Gastrocnemius medialis (tissue), 4 donors: ENCODE measurements around the gene PRX.

Experiments
- POLR2A ChIP-seq, 2 donors: fragments of 450-650 bp; IDR thresholded peaks; one replicate each; pipeline ENCODE4 v1.6.1; 2017; ENCODE audit warnings: antibody characterized with exemption in 2 of 2, mild to moderate bottlenecking in 2 of 2, moderate library complexity in 2 of 2
- TF ChIP-seq, protein P1 (sequence below), 5 experiments: fragments of 450-650 bp in 3 of 5; fragments of 200-600 bp in 2 of 5; sonication (generic) in 2 of 5; IDR thresholded peaks in 4 of 5; conservative IDR thresholded peaks in 1 of 5; 1 replicate in 4 of 5; 2 replicates in 1 of 5; pipeline ENCODE4 v1.5.1; 2016 to 2019; ENCODE audit warnings: antibody characterized with exemption in 5 of 5, mild to moderate bottlenecking in 3 of 5, moderate library complexity in 3 of 5

DNA sequence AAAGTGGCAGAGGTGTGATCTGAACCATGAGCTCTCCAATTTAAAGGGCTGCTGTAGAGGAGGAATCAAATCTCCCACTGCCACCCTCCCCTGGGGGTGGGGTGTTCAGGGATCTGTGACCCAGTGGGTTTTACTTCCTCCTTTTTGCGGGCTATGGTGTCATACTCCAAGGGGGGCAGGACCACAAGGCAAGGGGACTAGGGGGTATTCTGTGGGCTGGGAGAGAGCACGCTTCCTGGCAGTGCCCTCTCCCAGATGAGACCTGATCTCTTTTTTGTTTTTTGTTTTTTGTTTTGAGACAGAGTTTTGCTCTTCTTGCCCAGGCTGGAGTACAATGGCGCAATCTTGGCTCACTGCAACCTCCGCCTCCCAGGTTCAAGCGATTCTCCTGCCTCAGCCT lies 54.4 kb downstream of the PRX start:
- TF ChIP-seq POLR2A (IDR thresholded peaks at IDR 0.05) = no peak
- TF ChIP-seq, protein P1, sequence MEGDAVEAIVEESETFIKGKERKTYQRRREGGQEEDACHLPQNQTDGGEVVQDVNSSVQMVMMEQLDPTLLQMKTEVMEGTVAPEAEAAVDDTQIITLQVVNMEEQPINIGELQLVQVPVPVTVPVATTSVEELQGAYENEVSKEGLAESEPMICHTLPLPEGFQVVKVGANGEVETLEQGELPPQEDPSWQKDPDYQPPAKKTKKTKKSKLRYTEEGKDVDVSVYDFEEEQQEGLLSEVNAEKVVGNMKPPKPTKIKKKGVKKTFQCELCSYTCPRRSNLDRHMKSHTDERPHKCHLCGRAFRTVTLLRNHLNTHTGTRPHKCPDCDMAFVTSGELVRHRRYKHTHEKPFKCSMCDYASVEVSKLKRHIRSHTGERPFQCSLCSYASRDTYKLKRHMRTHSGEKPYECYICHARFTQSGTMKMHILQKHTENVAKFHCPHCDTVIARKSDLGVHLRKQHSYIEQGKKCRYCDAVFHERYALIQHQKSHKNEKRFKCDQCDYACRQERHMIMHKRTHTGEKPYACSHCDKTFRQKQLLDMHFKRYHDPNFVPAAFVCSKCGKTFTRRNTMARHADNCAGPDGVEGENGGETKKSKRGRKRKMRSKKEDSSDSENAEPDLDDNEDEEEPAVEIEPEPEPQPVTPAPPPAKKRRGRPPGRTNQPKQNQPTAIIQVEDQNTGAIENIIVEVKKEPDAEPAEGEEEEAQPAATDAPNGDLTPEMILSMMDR (IDR thresholded peaks at IDR 0.05 in 4 of 5, conservative IDR thresholded peaks at IDR 0.05 in 1 of 5) = no peak
